GM21737 (cell line): ENCODE measurements around the gene CENPL.
"Not testable (repeated sequence)": the region's sequence is repeated elsewhere in the genome, so short reads cannot be mapped to it uniquely, and the experiment has no call there.

Experiments
- ATAC-seq: cut with Tn5 transposase; IDR thresholded peaks from one replicate; pipeline ENCODE4 v1.9.1; 2021; ENCODE audit warnings: mild to moderate bottlenecking, moderate library complexity; ENCODE audit not compliant: unreplicated experiment

CENPL gene

GRCh38 chr1:173857363-173857917 lies 32.8 kb upstream of the CENPL start:
- ATAC-seq: no peak

- ATAC-seq: no peak
These were observed 32.2 kb upstream of the CENPL start for GRCh38 chr1:173856903-173857302.

GRCh38 chr1:173856014-173856413 lies 31.3 kb upstream of the CENPL start:
- no peak for ATAC-seq

DNA sequence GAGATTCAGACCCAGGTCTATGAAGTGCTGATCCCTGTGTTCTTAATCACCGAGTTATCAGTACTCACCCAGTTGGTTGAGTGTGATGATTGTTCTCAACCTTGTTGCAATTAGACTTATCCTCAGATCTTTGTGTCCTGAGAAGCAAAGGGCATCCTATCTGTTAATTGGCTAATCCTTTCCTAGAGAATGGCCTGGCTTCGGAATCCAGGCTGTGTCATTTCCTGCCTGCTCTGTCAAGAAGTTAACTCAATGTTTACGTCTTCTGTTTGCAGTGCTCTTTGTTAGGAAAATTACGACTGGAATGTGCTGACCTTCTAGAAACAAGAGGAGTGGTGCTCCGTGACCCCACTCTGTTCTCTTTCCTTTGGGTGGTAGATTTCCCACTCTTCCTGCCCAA lies 28.4 kb upstream of the CENPL start:
- no peak for ATAC-seq

- ATAC-seq: no peak
These were observed 27.4 kb upstream of the CENPL start for GRCh38 chr1:173852105-173852504.

DNA sequence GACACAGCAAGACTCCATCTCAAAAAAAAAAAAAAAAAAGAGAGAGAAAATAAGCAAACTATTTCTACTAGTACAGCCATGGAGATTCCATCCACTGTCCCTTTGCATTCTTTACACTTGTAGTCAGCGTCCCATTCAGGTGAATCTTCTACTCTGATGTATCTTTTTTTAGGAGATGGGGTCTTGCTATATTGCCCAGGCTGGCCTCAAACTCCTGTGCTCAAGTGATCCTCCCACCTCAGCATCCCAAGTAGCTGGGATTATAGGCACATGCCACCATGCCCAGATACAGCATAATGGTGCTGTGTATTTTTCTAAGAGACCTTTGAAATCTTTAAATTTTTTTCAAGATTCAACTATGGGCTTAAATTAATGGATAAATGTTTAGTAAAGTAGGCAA lies 8.1 kb upstream of the CENPL start:
- ATAC-seq: no peak

DNA sequence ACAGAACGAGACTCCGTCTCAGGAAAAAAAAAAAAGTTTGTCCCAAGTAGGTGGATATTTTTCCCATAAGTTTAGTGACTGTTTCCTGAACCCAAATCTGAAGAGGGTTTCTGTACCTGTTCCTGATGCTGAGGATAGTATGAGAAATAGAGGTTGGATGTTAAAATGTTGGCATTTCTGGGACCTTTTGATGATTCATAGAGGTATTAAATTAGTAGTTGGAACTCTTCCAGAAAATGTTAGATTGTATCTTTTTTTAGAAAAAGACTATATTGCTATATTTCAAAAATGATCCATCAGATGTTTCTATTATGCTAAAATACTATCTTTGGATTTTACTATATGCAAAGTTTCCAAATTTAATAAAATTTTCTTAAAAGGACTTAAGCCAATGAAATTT lies 2.9 kb upstream of the CENPL start:
- no peak for ATAC-seq

DNA sequence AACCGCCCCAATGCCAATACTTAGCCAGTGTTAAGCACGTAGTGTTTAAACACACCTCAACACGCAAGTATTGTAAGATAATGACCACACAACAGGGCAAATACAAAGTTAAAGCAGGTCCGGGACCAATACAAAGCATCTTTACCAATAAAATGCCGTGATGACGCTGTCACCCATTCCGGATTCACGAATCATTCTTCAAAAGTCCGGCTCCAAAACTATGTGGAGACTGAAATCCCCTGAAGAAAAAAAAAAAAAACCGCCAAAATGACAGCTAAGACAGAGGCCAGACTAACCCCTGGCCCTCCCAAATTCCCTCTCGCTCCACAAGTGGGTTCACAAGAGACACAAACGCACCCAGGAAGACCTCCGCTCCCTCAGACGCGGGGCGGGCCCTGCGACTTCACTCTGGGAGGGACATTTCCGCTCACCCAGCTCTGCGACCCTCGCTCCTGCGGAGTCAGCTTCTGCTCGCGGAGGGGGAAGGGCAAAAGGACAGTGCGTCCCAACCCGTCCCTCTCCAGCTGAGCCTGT lies 835 bp downstream of the CENPL start:
- ATAC-seq: peak; percentile 34

GRCh38 chr1:173821680-173822079 lies 3.0 kb downstream of the CENPL start:
- ATAC-seq: no peak

- no peak for ATAC-seq
These were observed 6.2 kb downstream of the CENPL start for GRCh38 chr1:173818459-173818858.

- ATAC-seq: not testable (repeated sequence)
These were observed 11.0 kb downstream of the CENPL start for GRCh38 chr1:173813654-173814053.

DNA sequence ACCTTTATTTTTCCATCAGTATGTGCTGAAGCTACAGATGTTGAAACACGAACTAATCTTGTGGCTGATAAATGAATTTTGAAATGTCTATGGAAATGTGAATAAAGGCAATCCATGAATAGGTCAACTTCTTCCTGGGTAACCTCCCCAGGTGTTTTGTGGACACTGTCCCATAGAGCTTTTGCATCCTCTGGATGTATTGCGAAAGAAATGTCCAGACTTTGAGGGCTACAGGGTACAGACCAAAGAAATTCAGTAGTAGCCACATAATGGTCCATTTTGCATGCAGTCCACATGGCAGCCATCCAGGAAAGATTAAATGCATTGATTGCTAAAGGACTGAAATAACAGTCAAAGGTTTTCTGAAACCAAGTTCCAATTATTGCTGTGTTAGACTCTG lies 21.7 kb downstream of the CENPL start:
- no peak for ATAC-seq

GRCh38 chr1:173799995-173800394 lies 24.7 kb downstream of the CENPL start:
- ATAC-seq: not testable (repeated sequence)

GRCh38 chr1:173798078-173798477 lies 26.6 kb downstream of the CENPL start:
- ATAC-seq: no peak

- ATAC-seq: no peak
These were observed 34.8 kb downstream of the CENPL start for GRCh38 chr1:173789841-173790240.

DNA sequence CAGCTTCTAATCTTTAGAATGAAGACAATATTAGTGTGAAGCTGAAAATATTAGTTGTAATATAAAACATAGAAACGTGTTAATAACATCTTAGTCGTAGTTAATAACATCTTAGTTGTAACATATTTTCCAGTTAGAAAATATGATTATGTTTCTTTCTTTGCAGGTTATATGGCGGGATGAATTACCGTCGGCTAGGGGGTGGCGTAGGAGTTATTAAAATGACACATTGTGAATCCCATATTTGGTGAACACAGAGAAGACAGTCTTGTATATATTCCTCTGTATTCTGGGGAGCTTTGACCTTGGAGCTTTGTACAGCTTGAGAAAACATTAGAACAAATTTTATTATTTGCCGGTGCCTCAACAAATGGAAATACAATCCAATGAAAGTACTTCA lies 39.7 kb downstream of the CENPL start:
- no peak for ATAC-seq

GRCh38 chr1:173779936-173780335 lies 44.7 kb downstream of the CENPL start:
- no peak for ATAC-seq

GRCh38 chr1:173775578-173776226 lies 49.0 kb downstream of the CENPL start:
- ATAC-seq: no peak

DNA sequence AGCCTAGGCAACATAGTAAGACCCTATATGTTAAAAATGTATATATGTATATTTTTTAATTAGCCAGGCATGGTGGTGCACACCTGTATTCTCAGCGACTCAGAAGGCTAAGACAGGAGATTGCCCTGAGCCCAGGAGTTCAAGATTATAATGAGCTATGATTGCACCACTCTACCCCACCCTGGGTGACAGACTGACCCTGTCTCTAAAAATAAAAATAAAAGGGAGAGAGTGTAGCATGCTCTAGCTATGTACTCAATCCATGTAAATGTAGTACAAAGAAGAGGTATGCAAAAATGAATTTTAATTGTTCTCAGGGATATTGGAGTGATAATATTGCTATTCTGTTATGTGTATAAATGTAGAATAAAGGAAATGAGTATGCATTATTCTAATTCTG lies 53.1 kb downstream of the CENPL start:
- ATAC-seq: no peak

DNA sequence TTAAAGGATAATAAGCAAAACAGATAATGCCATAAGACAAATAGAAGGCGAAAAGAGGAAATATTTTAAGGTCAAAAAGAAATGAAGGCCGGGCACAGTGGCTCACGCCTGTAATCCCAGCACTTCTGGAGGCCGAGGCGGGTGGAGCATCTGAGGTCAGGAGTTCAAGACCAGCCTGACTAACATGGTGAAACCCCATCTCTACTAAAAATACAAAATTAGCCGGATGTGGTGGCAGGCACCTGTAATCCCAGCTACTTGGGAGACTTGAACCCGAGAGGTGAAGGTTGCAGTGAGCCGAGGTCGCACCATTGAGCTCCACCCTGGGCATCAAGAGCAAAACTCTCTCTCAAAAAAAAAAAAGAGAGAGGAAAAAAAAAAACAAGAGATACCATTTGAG lies 54.4 kb downstream of the CENPL start:
- ATAC-seq: not testable (repeated sequence)

DNA sequence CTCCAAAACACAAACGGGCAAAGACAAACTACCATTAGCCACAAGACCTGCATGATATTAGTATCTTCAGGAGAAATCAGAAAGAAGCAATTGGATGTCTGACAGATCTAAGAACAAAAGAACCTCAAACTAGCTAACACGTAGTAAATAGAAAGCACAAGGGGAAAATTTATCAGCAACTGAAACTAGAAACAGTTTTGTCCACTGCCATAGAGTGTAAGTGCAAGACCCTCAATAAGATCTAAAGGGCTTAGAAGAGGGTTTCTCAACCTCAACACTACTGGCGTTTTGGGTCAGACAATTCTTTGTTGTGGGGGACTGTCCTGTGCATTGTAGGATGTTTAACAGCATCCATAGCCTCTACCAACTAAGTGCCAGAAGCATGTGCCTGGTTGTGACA lies 55.9 kb downstream of the CENPL start:
- no peak for ATAC-seq

GRCh38 chr1:173768206-173768605 lies 56.5 kb downstream of the CENPL start:
- ATAC-seq: no peak

DNA sequence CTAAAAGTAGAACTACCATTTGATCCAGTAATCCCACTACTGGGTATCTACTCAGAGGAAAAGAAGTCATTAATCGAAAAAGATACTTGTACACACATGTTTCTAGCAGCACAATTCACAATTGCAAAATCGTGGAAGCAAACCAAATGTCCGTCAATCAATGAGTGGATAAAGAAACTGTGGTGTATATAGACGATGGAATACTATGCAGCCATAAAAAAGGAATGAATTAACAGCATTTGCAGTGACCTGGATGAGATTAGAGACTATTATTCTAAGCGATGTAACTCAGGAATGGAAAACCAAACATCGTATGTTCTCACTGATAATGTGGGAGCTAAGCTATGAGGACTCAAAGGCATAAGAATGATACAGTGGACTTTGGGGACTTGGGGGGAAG lies 60.4 kb downstream of the CENPL start:
- ATAC-seq: not testable (repeated sequence)
